Stimulated activated CD8-positive, alpha-beta memory T cell treated with anti-CD3 and anti-CD28 coated beads, Interleukin-7, amount 100 ng/mL, for 1 hour (primary cell): ENCODE data around the gene NECTIN3.

Source experiments
- DNase-seq, 2 donors: peaks; one replicate each; pipeline ENCODE4 v3.0.0-alpha.2; 2020; ENCODE audit warnings: low read depth in 2 of 2

Gene NECTIN3

GRCh38 chr3:111071257-111072030 lies at the start of gene NECTIN3:
TSS of gene NECTIN3 (plus strand) at chr3:111071816. CDS start at chr3:111072018, 202 bp downstream.
- peak; percentile 55 to 64 for DNase-seq

GRCh38 chr3:111027868-111028267 lies 43.7 kb upstream of the NECTIN3 start:
- no peak for DNase-seq

- DNase-seq = no peak
These were observed 40.1 kb upstream of the NECTIN3 start for GRCh38 chr3:111031538-111031937.

- no peak for DNase-seq
These were observed 38.9 kb upstream of the NECTIN3 start for GRCh38 chr3:111032677-111033076.

GRCh38 chr3:111033470-111034050 lies 38.1 kb upstream of the NECTIN3 start:
- DNase-seq = no peak

- no peak for DNase-seq
These were observed 36.3 kb upstream of the NECTIN3 start for GRCh38 chr3:111035316-111035715.

GRCh38 chr3:111035902-111036301 lies 35.7 kb upstream of the NECTIN3 start:
- DNase-seq = no peak

GRCh38 chr3:111040959-111041358 lies 30.7 kb upstream of the NECTIN3 start:
- no peak for DNase-seq

GRCh38 chr3:111045564-111045963 lies 26.1 kb upstream of the NECTIN3 start:
- no peak for DNase-seq

- no peak for DNase-seq
These were observed 24.6 kb upstream of the NECTIN3 start for GRCh38 chr3:111047042-111047441.

- no peak for DNase-seq
These were observed 23.7 kb upstream of the NECTIN3 start for GRCh38 chr3:111047812-111048435.

- DNase-seq = no peak
These were observed 20.3 kb upstream of the NECTIN3 start for GRCh38 chr3:111051354-111051753.

GRCh38 chr3:111068574-111068973 lies 3.0 kb upstream of the NECTIN3 start:
- no peak for DNase-seq

- no peak for DNase-seq
These were observed 1.4 kb upstream of the NECTIN3 start for GRCh38 chr3:111069974-111070771.

GRCh38 chr3:111070772-111071256 lies 802 bp upstream of the NECTIN3 start:
- no peak for DNase-seq

- no peak for DNase-seq
These were observed 660 bp downstream of the NECTIN3 start for GRCh38 chr3:111072031-111072921.

GRCh38 chr3:111073218-111073617 lies 1.6 kb downstream of the NECTIN3 start:
- no peak for DNase-seq

GRCh38 chr3:111076732-111077131 lies 5.1 kb downstream of the NECTIN3 start:
- no peak for DNase-seq

GRCh38 chr3:111077369-111077768 lies 5.8 kb downstream of the NECTIN3 start:
- DNase-seq = no peak

- DNase-seq = no peak
These were observed 8.8 kb downstream of the NECTIN3 start for GRCh38 chr3:111080413-111080812.

- DNase-seq = no peak
These were observed 9.5 kb downstream of the NECTIN3 start for GRCh38 chr3:111081008-111081545.
